ENCODE measurements around the gene IGFN1. TPM values are rescaled to one million over a fixed set of nuclear protein-coding genes. Genes with fewer than 3 reads are reported as not detected.

IGFN1 gene
- total and polyA plus RNA-seq, 9 of the 15 experiments (the other 6 are each of a cell fraction or from before 2014, with no cell fraction given): 0.04 TPM; not detected in 8

GRCh38 chr1:201147396-201148015 is 43.1 kb upstream of the IGFN1 start:
- 79% methylated on average over 12 of the region's 13 CpGs for WGBS (ENCODE audit: insufficient coverage, low coverage, missing lambda C conversion rate)
- Histone ChIP-seq H3K27ac (ENCODE audit: extremely low read depth, low read depth, low read length) (no peak overlapping the region), H3K79me2 (ENCODE audit: control insufficient read depth, insufficient read depth, low read length) (no peaks in the 10 kb centered on the region), H3K4me2 (ENCODE audit: insufficient read depth, low read length) (no peak overlapping the region), H3K9me3 (replicated peaks; ENCODE audit: control insufficient read depth, insufficient read depth, low read depth, low read length) (no peaks in the 10 kb centered on the region), H2AFZ (ENCODE audit: low read depth, low read length) (no peak overlapping the region), H3K9me1 (ENCODE audit: control insufficient read depth, insufficient read depth, low read length) (no peaks in the 10 kb centered on the region), H3K36me3 (ENCODE audit: control insufficient read depth, insufficient read depth, low read length) (peaks cover 100% of the 10 kb centered on the region), H3K9ac (ENCODE audit: insufficient read depth in 1 of 2, low read depth in 2 of 2, low read length in 2 of 2) (no peak overlapping the region), H3K27me3 (ENCODE audit: control insufficient read depth in 2 of 2, insufficient read depth in 2 of 2, low read length in 2 of 2) (no peaks in the 10 kb centered on the region), H4K20me1 (replicated peaks; ENCODE audit: control insufficient read depth, insufficient read depth, low read length) (peaks cover 6% of the 10 kb centered on the region; the same call in 1 of the 2 replicates), H3K4me1 (replicated peaks in 1 of 2; ENCODE audit: control insufficient read depth in 2 of 2, insufficient read depth in 2 of 2, low read length in 2 of 2) (peaks cover 0 to 6% of the 10 kb centered on the region in 2 experiments; a peak in 3 of 5 replicates), H3K4me3 (no peak overlapping the region)
- intact Hi-C loops (cut with micrococcal nuclease): no loop called here
- no peak for DNase-seq (ENCODE audit: extremely low read depth in 1 of 4, low spot score in 3 of 4)
- ChIA-PET POLR2A (interaction anchor here (0.6 to 2.4 kb wide), 5 partner anchors 9 to 215 kb away, joined by 3 to 8 read pairs (median 3); no protein-coding TSS in a partner anchor), CTCF (ENCODE audit: low intra/inter-chr PET ratio) (interaction anchor here (3.0 to 3.3 kb wide), 2 partner anchors 38 to 76 kb away, joined by 22 to 23 read pairs; no protein-coding TSS in a partner anchor)
- in situ Hi-C loops (cut with MboI): loop anchor here (5.0 kb wide), 1 partner anchor 70 kb away; no protein-coding TSS in a partner anchor
- FAIRE-seq: no peak
- ATAC-seq: no peak
- TF ChIP-seq NUFIP1 (IDR thresholded peaks at IDR 0.05; ENCODE audit: partially characterized antibody) (no peak), ZNF592 (IDR thresholded peaks at IDR 0.05) (no peak), HOXB6 (CRISPR knock-in tag; IDR thresholded peaks at IDR 0.05; ENCODE audit: borderline replicate concordance) (no peak), ADNP (tag; IDR thresholded peaks at IDR 0.05) (no peak), GATAD2A (IDR thresholded peaks at IDR 0.05) (no peak), ETV5 (CRISPR knock-in tag; IDR thresholded peaks at IDR 0.05; ENCODE audit: low read depth) (no peak), RFX1 (IDR thresholded peaks at IDR 0.05) (no peak), ZBTB43 (CRISPR knock-in tag; IDR thresholded peaks at IDR 0.05) (no peak), RBM17 (IDR thresholded peaks at IDR 0.05; ENCODE audit: borderline replicate concordance, low read depth, low read length) (no peak)
- no TSS peak for BruUV-seq (replicated peaks)

All from K562 (cell line).